Stimulated activated CD4-positive, alpha-beta T cell treated with anti-CD3 and anti-CD28 coated beads, Interleukin-12 subunit alpha, Interleukin-12 subunit beta, amount 100 ng/mL, for 4 hours (primary cell): ENCODE data around the gene GDAP2.

Experiments used
- DNase-seq: peaks from one replicate; pipeline ENCODE4 v3.0.0-alpha.2; 2020

GDAP2 gene

GRCh38 chr1:117838911-117839310, 90.5 kb downstream of the GDAP2 start:
- DNase-seq, result no peak

GRCh38 chr1:117836069-117836468, 93.4 kb downstream of the GDAP2 start:
- DNase-seq, result no peak

DNA sequence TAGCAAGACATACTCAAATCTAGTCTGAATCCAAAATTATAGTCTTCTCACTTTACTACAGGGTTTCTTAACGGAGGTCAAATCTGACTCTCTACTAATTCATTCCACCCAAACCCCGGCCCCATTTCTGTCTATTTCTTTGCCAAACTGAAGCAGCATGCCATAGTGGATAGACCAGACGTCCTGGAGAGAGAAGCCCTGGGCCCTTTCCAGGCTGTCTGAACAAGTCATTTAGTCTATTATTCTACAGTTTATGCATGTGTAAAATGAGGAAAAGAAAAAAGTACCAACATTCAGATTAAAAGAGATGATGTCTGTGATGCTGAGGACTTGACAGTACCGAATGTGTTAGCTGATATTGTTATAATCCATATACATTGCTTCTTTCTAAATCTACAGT, 95.0 kb downstream of the GDAP2 start:
- DNase-seq, result no peak

GRCh38 chr1:117832453-117832852, 97.0 kb downstream of the GDAP2 start:
- DNase-seq, result no peak

- DNase-seq, result no peak
These were observed 99.2 kb downstream of the GDAP2 start for GRCh38 chr1:117830222-117830621.

GRCh38 chr1:117828201-117828600, 101.2 kb downstream of the GDAP2 start:
- no peak for DNase-seq

DNA sequence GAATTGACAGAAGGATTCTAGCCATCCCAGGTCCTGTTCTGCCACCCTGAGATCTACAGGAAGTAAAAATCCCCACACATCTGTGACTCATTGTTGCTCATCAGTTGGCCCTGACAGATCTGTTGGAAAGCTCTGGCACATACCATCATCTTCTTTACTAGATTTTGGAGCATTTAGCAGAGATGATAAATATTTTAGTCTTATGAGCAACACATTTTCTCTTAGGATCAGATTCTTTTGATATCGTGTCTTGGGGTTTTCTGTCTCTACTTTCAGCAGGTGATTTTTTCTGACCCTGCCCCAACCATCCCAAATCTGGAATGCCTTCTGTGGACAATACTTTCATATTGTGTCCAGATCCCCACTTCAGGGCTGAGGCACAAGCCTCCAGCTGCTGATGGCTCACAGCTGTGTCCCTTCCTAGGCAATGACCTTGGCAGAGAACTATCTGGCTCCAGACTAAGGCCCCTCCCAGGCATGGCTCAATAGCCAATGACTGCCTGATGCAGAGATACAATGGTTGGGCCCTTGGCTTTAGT, 102.8 kb downstream of the GDAP2 start:
- DNase-seq, result no peak

DNA sequence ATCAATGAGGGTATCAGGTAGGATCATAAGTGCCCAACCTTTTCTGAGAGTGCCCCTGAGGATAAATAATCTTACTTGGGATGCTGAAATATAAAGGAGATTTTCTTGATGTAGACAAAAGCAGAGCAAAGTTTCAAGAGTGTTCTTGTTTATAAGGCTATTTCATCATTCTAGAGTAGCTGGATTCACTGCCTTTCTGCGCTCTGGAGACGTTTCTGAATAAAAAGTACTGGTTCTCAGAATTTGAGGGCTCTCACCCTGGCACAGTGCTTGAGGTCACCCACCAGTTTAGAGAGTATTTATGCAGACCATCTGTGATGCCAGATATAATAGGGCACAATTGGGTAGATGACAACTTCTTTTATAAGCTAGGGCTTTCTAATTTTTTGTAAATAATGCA, 103.3 kb downstream of the GDAP2 start:
- no peak for DNase-seq

DNA sequence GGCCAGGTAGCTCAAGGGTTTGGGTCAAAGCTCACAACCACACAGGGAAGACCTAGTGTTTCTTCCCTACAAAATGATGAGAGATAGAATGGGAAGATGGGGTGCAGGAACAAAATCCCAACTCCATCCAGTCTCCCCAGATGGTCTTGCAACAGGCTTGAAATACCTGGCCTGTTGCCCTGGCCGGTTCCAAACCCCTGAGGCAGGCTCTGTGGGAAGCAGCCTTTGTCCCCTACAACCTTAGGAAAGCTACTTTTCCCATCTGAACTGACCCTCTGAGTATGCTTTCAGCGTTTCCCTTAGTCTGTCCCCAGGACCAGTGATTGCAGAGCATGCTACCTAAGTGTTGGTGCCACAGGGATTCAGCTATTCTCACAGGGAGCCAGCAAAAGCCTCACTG, 104.0 kb downstream of the GDAP2 start:
- DNase-seq, result no peak

DNA sequence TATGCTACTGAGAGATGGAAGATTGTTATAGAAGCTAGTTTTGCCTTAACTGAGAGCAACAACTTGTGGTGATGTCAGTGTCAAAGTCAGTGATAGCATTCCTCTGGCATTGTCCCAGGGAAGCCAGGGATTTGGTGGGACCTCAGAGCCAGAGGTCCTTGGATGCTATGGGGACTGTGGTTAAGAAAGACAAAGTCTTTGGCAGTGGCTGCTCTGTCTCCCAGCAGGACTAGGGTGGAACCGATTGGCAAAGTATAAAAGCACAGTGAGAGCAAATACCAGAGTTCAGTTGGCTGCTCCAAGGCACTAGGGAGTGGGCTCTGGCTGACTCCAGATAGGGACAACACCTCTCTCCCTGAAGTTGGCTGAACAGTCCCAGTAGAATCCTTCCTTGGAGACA, 104.8 kb downstream of the GDAP2 start:
- no peak for DNase-seq

DNA sequence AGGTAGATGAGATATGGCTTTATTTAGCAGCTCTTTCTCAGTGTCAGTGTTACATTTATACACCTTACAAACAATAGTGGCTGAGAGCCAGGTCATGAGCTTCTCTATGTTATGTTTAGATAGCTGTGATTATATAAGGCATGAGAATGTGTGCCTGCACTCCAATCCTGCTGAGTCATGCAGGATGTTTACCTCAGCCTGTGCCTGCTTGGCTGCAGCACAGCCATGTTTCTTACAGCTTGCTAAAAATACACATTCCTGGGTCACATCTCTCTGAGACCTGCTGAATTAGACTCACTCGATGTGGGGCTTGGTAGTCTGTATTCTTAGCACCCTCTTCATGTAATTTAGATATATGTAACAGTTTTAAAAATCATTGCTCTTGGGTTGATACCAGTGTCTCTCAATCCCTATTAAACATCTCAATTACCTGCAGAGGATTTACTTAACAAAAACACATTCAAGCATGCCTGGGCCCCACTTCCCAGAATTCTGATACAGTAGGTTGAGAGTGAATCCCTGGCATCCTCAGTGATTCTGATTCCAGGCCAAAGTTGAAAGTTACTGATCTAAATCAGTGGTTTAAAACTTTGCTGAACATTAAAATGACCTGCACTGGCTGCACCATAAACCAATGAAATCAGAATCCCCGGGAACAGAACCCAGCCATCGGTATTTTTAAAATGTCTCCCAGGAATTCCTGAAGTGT, 107.5 kb downstream of the GDAP2 start:
- no peak for DNase-seq

DNA sequence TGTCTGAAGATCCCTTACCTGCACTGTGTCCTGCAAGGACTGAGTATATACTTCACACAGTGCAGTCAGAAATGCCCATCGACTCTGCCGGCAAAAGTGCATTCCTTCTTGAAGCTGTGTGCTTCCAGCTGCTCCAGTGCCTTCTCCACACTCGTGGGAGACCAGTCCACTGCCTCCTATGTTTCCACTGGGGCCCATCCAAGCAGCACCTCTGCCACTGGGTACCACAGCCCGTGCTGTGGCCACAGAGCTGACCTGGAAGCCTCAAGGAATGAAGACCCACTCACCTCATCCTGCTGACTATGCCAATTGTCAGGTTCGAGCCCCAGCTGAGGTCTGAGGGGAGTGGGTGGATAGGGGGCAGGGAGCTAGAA, 108.1 kb downstream of the GDAP2 start:
- DNase-seq, result no peak

DNA sequence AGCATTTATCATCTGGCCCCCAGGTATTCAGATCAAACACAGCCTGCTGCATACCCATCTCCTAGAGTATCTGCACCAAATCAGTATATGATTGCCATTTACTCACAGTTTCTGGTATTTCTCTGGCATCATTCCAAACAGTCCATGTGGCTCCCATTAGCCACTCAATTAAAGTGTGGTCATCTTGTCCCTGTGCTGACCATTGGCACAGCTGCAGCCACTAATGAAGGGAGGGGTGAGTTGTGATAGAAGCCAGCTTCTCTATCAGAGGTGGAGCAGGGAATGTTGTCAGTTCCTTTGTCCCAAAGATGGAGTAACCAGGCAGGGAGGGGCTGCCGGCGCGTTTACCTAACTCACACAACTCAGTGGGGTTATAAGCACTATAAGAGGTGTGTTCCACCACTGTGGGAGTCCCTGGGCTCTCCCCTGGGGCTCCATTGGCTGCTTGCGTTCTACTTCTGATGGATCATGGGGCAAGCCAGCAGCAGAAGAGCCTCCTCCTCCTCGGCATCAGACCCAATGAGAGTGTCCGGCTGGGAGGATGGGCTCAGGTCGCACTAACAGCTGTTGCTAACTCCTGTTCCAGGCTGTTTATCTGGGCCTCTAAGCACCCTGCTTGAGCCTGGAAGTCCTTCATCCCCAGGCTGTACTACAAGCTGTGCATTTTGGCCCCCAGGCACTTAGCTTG, 108.6 kb downstream of the GDAP2 start:
- DNase-seq, result no peak

GRCh38 chr1:117820096-117820495, 109.3 kb downstream of the GDAP2 start:
- no peak for DNase-seq

DNA sequence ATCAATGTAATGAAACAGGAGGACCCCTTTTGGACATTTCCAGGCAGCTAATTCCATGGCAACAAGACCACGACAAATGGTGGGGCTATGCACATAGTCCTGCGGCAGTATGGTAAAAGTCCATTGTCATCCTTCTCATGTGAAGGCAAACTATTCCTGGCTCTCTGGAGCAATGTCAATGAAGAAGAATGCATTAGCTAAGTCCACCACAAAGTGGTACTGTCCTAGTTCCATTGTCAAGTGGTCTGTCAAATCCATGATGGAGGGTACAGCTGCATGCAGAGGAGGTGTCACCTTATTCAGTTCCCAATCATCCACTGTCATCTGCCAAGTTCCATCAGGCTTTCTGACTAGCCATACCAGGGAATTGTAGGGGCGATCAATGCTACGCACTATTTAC, 110.1 kb downstream of the GDAP2 start:
- DNase-seq, result no peak

GRCh38 chr1:117818456-117818855, 111.0 kb downstream of the GDAP2 start:
- DNase-seq, result no peak

DNA sequence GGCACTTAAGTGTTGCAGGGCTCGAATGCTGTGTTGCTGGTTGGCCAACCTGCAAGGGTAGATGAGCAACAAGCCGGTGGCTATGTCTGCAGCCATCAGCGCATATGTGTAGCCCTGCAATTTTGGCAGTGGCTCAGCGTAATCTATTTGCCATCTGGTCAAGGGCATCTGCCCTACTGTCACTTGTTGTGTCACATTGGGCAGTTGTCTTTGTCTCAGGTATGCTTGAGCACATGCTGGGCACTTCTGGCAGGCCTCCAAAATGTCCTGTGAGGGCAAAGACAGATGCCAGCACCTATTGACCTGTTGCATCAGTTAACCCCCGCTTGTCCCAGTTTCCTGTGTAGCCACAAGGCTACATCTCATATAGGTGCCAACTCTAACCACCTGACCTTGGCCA, 111.8 kb downstream of the GDAP2 start:
- no peak for DNase-seq

DNA sequence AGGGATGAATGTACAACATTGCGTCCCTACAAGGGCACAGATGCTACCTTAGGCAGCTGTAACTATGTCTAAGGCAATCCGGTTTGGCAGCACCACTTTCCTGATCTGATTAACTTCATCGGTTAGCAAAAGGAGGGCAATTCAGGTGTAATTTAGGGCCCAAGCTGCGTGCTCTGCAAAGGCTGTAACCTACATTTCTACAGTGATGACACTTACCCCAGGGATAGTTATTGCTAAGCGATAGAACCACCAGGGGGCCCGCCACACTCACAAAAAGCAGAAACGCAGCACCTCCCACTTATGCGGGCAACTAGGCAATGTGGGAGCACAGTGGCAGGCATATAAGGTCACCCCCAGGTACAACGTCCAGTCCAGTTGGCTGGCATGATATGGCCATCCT, 113.5 kb downstream of the GDAP2 start:
- no peak for DNase-seq

- no peak for DNase-seq
These were observed 114.3 kb downstream of the GDAP2 start for GRCh38 chr1:117814856-117815797.
